ENCODE results near the gene METTL6.

METTL6 gene

GRCh38 chr3:15455756-15456155 lies 28.4 kb upstream of the METTL6 start:
- no peak overlapping the region for H3K27ac ChIP-seq

GRCh38 chr3:15454965-15455364 lies 27.6 kb upstream of the METTL6 start:
- H2AFZ ChIP-seq (ENCODE audit: low read depth), result no peak overlapping the region
- TF ChIP-seq CTCF (conservative IDR thresholded peaks at IDR 0.05; ENCODE audit: low read depth, low read length), result no peak
- no peaks in the 10 kb centered on the region for H3K79me2 ChIP-seq (ENCODE audit: insufficient read depth, low read depth)
- H3K4me1 ChIP-seq (ENCODE audit: low read depth, poor library complexity, severe bottlenecking), result no peaks in the 10 kb centered on the region
- H3K9ac ChIP-seq, result no peak overlapping the region
- no peaks in the 10 kb centered on the region for H3K27me3 ChIP-seq (ENCODE audit: insufficient read depth, low read depth)
- no peaks in the 10 kb centered on the region for H4K20me1 ChIP-seq (ENCODE audit: insufficient read depth)
- H3K4me3 ChIP-seq (IDR thresholded peaks at IDR 0.05; ENCODE audit: insufficient read depth, low read depth, low read length), result no peak overlapping the region
- no peak overlapping the region for H3K4me2 ChIP-seq
- no peaks in the 10 kb centered on the region for H3K36me3 ChIP-seq (ENCODE audit: insufficient read depth)
- H3K27ac ChIP-seq, result no peak overlapping the region

More at GRCh38 chr3:15455756-15456155, 28.4 kb upstream of the METTL6 start:
- Histone ChIP-seq H3K36me3 (ENCODE audit: insufficient read depth) (no peaks in the 10 kb centered on the region), H3K9ac (no peak overlapping the region), H3K27me3 (ENCODE audit: insufficient read depth, low read depth) (no peaks in the 10 kb centered on the region), H4K20me1 (ENCODE audit: insufficient read depth) (no peaks in the 10 kb centered on the region), H3K4me2 (no peak overlapping the region), H3K4me3 (IDR thresholded peaks at IDR 0.05; ENCODE audit: insufficient read depth, low read depth, low read length) (no peak overlapping the region), H3K4me1 (ENCODE audit: low read depth, poor library complexity, severe bottlenecking) (peaks cover 4% of the 10 kb centered on the region), H2AFZ (ENCODE audit: low read depth) (no peak overlapping the region), H3K79me2 (ENCODE audit: insufficient read depth, low read depth) (no peaks in the 10 kb centered on the region)
- no peak for TF ChIP-seq CTCF (conservative IDR thresholded peaks at IDR 0.05; ENCODE audit: low read depth, low read length)

GRCh38 chr3:15453991-15454625 lies 26.8 kb upstream of the METTL6 start:
- H3K27ac ChIP-seq, result no peak overlapping the region
- no peak overlapping the region for H3K4me2 ChIP-seq
- H3K79me2 ChIP-seq (ENCODE audit: insufficient read depth, low read depth), result no peaks in the 10 kb centered on the region
- H2AFZ ChIP-seq (ENCODE audit: low read depth), result no peak overlapping the region
- no peaks in the 10 kb centered on the region for H3K4me1 ChIP-seq (ENCODE audit: low read depth, poor library complexity, severe bottlenecking)
- H3K36me3 ChIP-seq (ENCODE audit: insufficient read depth), result no peaks in the 10 kb centered on the region
- no peak for TF ChIP-seq CTCF (conservative IDR thresholded peaks at IDR 0.05; ENCODE audit: low read depth, low read length)
- no peaks in the 10 kb centered on the region for H4K20me1 ChIP-seq (ENCODE audit: insufficient read depth)
- no peak overlapping the region for H3K9ac ChIP-seq
- H3K4me3 ChIP-seq (IDR thresholded peaks at IDR 0.05; ENCODE audit: insufficient read depth, low read depth, low read length), result no peak overlapping the region
- no peaks in the 10 kb centered on the region for H3K27me3 ChIP-seq (ENCODE audit: insufficient read depth, low read depth)

DNA sequence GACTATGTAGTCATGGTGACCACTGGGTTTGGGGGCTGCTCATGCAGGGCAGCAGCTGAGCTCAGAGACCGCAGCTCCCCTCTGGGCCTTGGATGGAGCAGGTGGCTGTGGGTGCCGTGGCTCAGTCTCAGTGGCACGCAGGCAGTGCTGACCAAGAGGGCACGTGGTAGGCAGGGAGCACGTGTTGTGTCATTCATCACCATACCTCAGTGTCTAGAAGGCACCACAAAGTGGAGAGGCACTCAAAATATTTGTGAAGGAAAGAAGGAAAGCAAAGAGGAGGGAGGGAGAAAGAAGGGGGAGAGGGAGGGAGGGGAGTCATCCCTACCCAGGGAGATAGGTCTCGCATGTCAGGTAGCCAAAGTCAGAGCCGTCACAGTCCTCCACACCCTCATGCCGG lies 26.2 kb upstream of the METTL6 start:
- no peaks in the 10 kb centered on the region for H3K79me2 ChIP-seq (ENCODE audit: insufficient read depth, low read depth)
- H3K9ac ChIP-seq, result no peak overlapping the region
- H4K20me1 ChIP-seq (ENCODE audit: insufficient read depth), result no peaks in the 10 kb centered on the region
- H2AFZ ChIP-seq (ENCODE audit: low read depth), result no peak overlapping the region
- no peak overlapping the region for H3K27ac ChIP-seq
- H3K36me3 ChIP-seq (ENCODE audit: insufficient read depth), result no peaks in the 10 kb centered on the region
- no peak overlapping the region for H3K4me3 ChIP-seq (IDR thresholded peaks at IDR 0.05; ENCODE audit: insufficient read depth, low read depth, low read length)
- no peak for TF ChIP-seq CTCF (conservative IDR thresholded peaks at IDR 0.05; ENCODE audit: low read depth, low read length)
- no peak overlapping the region for H3K4me2 ChIP-seq
- no peaks in the 10 kb centered on the region for H3K4me1 ChIP-seq (ENCODE audit: low read depth, poor library complexity, severe bottlenecking)
- no peaks in the 10 kb centered on the region for H3K27me3 ChIP-seq (ENCODE audit: insufficient read depth, low read depth)

Data from KMS-11 (cell line).